Naive B cell (primary cell): ENCODE measurements around the gene AGAP5. TPM values are rescaled to one million over a fixed set of nuclear protein-coding genes. Genes with fewer than 3 reads are reported as not detected.

ENCODE experiments used
- polyA plus RNA-seq, 6 donors: library from polyadenylated mRNA; unstranded; fragments of 300-500 nt; fragmentation: Illumina TruSeq; gene quantifications; one replicate each; pipeline ENCODE4 v1.2.3, GENCODE V29; 2021; ENCODE audit warnings: low read depth in 6 of 6

Gene AGAP5
- polyA plus RNA-seq, 6 donors from 2014 or later, result 0.35 TPM; not detected in 5

Other genes starting within 250 kb of the AGAP5 start
- 1 to 10 TPM; 4.6 to 8.0 (median 6.3) TPM for gene PPP3CB, start 202.1 kb downstream of the AGAP5 start, polyA plus RNA-seq
- 1 to 10 TPM in 2 of 6 donors, under 1 TPM in 3, not detected in 1; 0.90 to 2.3 (median 1.00) TPM for gene USP54, start 106.8 kb downstream of the AGAP5 start, polyA plus RNA-seq
- not detected for gene MYOZ1, start 56.6 kb downstream of the AGAP5 start, polyA plus RNA-seq
- gene SYNPO2L, start 42.1 kb downstream of the AGAP5 start, polyA plus RNA-seq, result not detected
- 10 to 100 TPM; 20.3 to 39.4 (median 28.2) TPM for gene SEC24C, start 46.3 kb upstream of the AGAP5 start, polyA plus RNA-seq
- 10 to 100 TPM; 17.6 to 54.5 (median 39.6) TPM for gene CHCHD1, start 83.9 kb upstream of the AGAP5 start, polyA plus RNA-seq
- gene ZSWIM8, start 87.5 kb upstream of the AGAP5 start, polyA plus RNA-seq, result 10 to 100 TPM in 5 of 6 donors, 1 to 10 TPM in 1; 4.3 to 21.7 (median 15.8) TPM
- gene NDST2, start 113.5 kb upstream of the AGAP5 start, polyA plus RNA-seq, result 10 to 100 TPM in 5 of 6 donors, 1 to 10 TPM in 1; 6.2 to 29.8 (median 16.4) TPM
- gene CAMK2G, start 176.4 kb upstream of the AGAP5 start, polyA plus RNA-seq, result 1 to 10 TPM; 1.7 to 5.1 (median 3.6) TPM
- under 1 TPM in 1 of 6 donors, not detected in 5; 0.12 TPM for gene PLAU, start 213.0 kb upstream of the AGAP5 start, polyA plus RNA-seq